Retinal pigment epithelial cell (primary cell): ENCODE measurements around the gene RSPO1.
A peak's percentile ranks its signal among the peaks of the same experiment; 100 is the strongest.
"Not testable (repeated sequence)": the region's sequence is repeated elsewhere in the genome, so short reads cannot be mapped to it uniquely, and the experiment has no call there.

Experiments
- DNase-seq: peaks from one replicate; pipeline ENCODE4 v3.0.0-alpha.2; 2010; ENCODE audit warnings: low read depth
- H3K4me3 ChIP-seq: 2 replicates; pipeline ENCODE4 v1.5.1; 2011; ENCODE audit warnings: mild to moderate bottlenecking, low read length, control low read depth, moderate library complexity
- TF ChIP-seq, protein P1 (sequence below): conservative IDR thresholded peaks from 2 replicates; pipeline ENCODE4 v1.5.1; 2011; ENCODE audit warnings: low read depth, low read length, control low read depth, inconsistent platforms

RSPO1 gene

DNA sequence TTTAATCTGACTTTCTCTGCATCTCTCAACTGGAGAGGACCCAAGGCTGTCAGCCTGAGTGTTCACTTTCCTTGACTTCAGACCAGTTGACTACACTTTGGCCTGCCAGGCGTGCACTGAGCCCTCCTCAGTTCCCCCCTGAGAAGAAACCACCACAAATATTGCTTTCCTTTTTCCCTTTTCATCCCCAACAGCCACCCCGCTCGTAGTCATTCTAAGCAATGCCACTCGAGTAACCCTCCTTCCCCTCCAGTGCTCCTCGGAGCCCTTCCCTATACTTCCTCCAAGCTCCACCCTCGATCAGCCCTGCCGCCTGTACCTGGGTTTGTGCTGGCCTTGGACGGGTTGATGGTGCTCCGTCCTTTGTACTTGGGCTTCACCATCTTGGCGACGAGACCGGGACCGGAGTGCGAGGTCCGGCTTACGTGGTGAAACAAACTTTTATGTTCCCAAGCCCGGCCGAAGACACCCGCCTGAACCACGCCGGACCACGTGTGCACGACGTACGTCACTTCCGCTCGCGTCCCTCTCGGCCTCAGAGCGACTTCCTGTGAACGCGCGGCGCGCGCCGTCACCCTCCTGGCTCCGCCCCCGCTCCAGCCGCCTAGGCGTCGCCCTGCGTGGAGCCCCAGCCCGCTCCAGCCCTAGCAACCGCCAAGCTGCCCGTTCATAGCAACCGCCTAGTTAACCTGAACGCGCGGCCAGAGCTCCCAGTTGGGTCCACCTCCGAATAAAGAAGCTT is 39.1 kb downstream of the RSPO1 start, which contains the start of gene GNL2:
GNL2 (minus strand) TSS at position 498 of the 742 bp plus-strand sequence; CDS start at position 383, 115 bp downstream.
- peak within 1 kb of the TSS; percentile 98 for H3K4me3 ChIP-seq
- DNase-seq = peak; percentile 81
- TF ChIP-seq, protein P1, sequence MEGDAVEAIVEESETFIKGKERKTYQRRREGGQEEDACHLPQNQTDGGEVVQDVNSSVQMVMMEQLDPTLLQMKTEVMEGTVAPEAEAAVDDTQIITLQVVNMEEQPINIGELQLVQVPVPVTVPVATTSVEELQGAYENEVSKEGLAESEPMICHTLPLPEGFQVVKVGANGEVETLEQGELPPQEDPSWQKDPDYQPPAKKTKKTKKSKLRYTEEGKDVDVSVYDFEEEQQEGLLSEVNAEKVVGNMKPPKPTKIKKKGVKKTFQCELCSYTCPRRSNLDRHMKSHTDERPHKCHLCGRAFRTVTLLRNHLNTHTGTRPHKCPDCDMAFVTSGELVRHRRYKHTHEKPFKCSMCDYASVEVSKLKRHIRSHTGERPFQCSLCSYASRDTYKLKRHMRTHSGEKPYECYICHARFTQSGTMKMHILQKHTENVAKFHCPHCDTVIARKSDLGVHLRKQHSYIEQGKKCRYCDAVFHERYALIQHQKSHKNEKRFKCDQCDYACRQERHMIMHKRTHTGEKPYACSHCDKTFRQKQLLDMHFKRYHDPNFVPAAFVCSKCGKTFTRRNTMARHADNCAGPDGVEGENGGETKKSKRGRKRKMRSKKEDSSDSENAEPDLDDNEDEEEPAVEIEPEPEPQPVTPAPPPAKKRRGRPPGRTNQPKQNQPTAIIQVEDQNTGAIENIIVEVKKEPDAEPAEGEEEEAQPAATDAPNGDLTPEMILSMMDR = no peak

- no peak overlapping the region for H3K4me3 ChIP-seq
- DNase-seq = no peak
- TF ChIP-seq, protein P1 = no peak
Observed at GRCh38 chr1:37593726-37594125, 41.0 kb downstream of the RSPO1 start.

- TF ChIP-seq, protein P1 = no peak
- no peak overlapping the region for H3K4me3 ChIP-seq
- DNase-seq = no peak
Observed at GRCh38 chr1:37588939-37589338, 45.8 kb downstream of the RSPO1 start.

DNA sequence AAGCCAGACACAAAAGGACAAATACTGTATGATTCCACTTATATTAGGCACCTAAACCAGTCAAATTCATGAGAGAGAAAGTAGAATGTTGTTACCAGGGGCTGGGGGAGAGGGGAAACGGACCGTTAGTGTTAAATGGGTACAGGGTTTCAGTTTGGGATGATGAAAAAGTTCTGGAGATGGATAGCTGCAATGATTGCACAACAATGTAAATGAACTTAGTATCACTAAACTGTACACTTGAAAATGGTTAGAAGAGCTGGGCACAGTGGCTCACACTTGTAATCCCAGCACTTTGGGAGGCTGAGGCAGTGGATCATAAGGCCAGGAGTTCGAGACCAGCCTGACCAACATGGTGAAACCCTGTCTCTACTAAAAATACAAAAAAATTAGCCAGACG is 50.1 kb downstream of the RSPO1 start:
- not testable (repeated sequence) for DNase-seq, H3K4me3 ChIP-seq

- TF ChIP-seq, protein P1 = no peak
- DNase-seq = no peak
- H3K4me3 ChIP-seq = no peak overlapping the region
Observed at GRCh38 chr1:37575692-37576091, 59.0 kb downstream of the RSPO1 start.

- DNase-seq = no peak
- no peak overlapping the region for H3K4me3 ChIP-seq
- TF ChIP-seq, protein P1 = no peak
Observed at GRCh38 chr1:37574834-37575480, 59.7 kb downstream of the RSPO1 start.

DNA sequence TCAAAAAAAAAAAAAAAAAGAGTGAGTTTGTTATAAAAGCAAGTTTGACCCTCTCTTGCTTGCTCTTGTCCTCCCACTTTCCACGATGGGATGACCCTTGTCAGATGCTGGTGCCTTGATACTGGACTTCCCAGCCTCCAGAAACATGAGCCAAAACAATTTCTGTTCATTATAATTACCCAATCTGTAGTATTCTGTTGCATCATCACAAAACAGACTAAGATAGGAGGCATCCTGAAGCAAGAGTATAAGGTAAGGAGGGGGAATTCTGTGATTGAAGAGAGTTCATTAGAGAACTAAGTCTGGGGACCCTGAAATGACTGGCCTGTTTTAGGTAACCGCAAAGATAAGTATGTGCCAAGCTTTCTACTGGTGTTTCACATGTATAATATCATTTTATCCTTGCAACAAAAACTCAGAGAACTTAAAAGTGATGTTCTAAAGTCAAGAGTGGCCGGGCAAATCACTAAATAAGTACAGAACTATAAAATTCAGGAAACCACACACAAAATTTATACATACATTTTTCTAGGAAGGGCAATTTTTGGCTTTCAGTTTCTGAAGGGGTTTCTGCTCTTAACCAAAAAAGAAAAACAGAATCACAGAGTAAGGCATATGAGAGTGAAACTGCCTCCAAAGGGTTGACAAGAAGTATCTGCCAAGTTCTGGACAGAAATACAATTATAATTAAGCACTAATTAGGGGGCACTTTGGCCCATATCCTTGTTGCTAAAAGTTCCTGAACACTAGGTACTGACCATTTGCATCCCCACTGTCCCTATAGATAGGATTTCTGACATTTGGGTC is 64.0 kb downstream of the RSPO1 start:
- TF ChIP-seq, protein P1 = no peak
- no peak for DNase-seq
- H3K4me3 ChIP-seq = no peak overlapping the region
